Naive B cell (primary cell): Measurements from ENCODE around the gene HMOX1. TPM values are rescaled to one million over a fixed set of nuclear protein-coding genes. Genes with fewer than 3 reads are reported as not detected.

Experiments used
- ATAC-seq, 2 donors: fragments of 150-1000 bp; cut with Tn5 transposase; 2 replicates each; pipeline ENCODE4 v1.10.0; 2021; ENCODE audit warnings: low read depth in 2 of 2, mild to moderate bottlenecking in 2 of 2, moderate library complexity in 2 of 2
- DNase-seq: peaks from one replicate; pipeline ENCODE4 v3.0.0; 2022
- H3K27ac Mint-ChIP-seq, 6 donors: one replicate each; pipeline ENCODE4 v1.8.0; 2020 to 2022; ENCODE audit warnings: mild to moderate bottlenecking in 6 of 6, mixed read lengths in 6 of 6, moderate library complexity in 5 of 6, inconsistent platforms in 2 of 6
- H3K27me3 Mint-ChIP-seq, 3 donors: one replicate each; pipeline ENCODE4 v1.8.0; 2021 to 2022; ENCODE audit warnings: mixed read lengths in 3 of 3, mild to moderate bottlenecking in 1 of 3
- H3K36me3 Mint-ChIP-seq, 2 donors: one replicate each; pipeline ENCODE4 v1.8.0; 2020 to 2022; ENCODE audit warnings: mixed read lengths in 2 of 2, inconsistent platforms in 1 of 2, mild to moderate bottlenecking in 1 of 2
- H3K4me1 Mint-ChIP-seq, 3 donors: one replicate each; pipeline ENCODE4 v1.8.0; 2020 to 2022; ENCODE audit warnings: mixed read lengths in 3 of 3, inconsistent platforms in 1 of 3, mild to moderate bottlenecking in 1 of 3, moderate library complexity in 1 of 3
- H3K4me3 Mint-ChIP-seq, 8 donors: one replicate each; pipeline ENCODE4 v1.8.0; 2020 to 2022; ENCODE audit warnings: mild to moderate bottlenecking in 8 of 8, mixed read lengths in 8 of 8, moderate library complexity in 8 of 8, inconsistent platforms in 2 of 8
- H3K9me3 Mint-ChIP-seq, 7 donors: one replicate each; pipeline ENCODE4 v1.8.0; 2020 to 2022; ENCODE audit warnings: mixed read lengths in 7 of 7, mild to moderate bottlenecking in 5 of 7, inconsistent platforms in 2 of 7, moderate library complexity in 1 of 7
- polyA plus RNA-seq, 6 donors: library from polyadenylated mRNA; unstranded; fragments of 300-500 nt; fragmentation: Illumina TruSeq; gene quantifications; one replicate each; pipeline ENCODE4 v1.2.3, GENCODE V29; 2021; ENCODE audit warnings: low read depth in 6 of 6

Gene HMOX1
- polyA plus RNA-seq, 6 donors from 2014 or later: 1.2 to 6.3 (median 2.1) TPM

- H3K36me3 Mint-ChIP-seq: no peaks in the 10 kb centered on the region
- peak overlapping the region in 2 of 6 donors; percentile 11 to 86 for H3K27ac Mint-ChIP-seq
- DNase-seq: no peak
- no peak for ATAC-seq
- peak overlapping the region in 4 of 8 donors; percentile 42 to 68 (median 66) for H3K4me3 Mint-ChIP-seq
- H3K27me3 Mint-ChIP-seq: peaks cover 0 to 11% (median 0%) of the 10 kb centered on the region in 3 donors
- H3K9me3 Mint-ChIP-seq: no peaks in the 10 kb centered on the region
- peaks cover 27 to 55% (median 43%) of the 10 kb centered on the region in 3 donors for H3K4me1 Mint-ChIP-seq
Observed at GRCh38 chr22:35377735-35378134, 3.2 kb upstream of the HMOX1 start.

- H3K27ac Mint-ChIP-seq: no peak overlapping the region
- H3K4me3 Mint-ChIP-seq: peak overlapping the region in 2 of 8 donors; percentile 8 to 24
- H3K9me3 Mint-ChIP-seq: no peaks in the 10 kb centered on the region
Observed at GRCh38 chr22:35378621-35379020, 2.3 kb upstream of the HMOX1 start.

GRCh38 chr22:35379146-35379993 lies 1.5 kb upstream of the HMOX1 start:
- Mint-ChIP-seq H3K4me3 (peak overlapping the region in 5 of 8 donors; percentile 8 to 80 (median 49)), H3K9me3 (no peaks in the 10 kb centered on the region), H3K27ac (no peak overlapping the region), H3K27me3 (peaks cover 0 to 22% (median 0%) of the 10 kb centered on the region in 3 donors), H3K36me3 (no peaks in the 10 kb centered on the region), H3K4me1 (peaks cover 27 to 55% (median 39%) of the 10 kb centered on the region in 3 donors)
- ATAC-seq (no peak), DNase-seq (no peak)

More at GRCh38 chr22:35378621-35379020, 2.3 kb upstream of the HMOX1 start:
- Mint-ChIP-seq H3K27me3 (peaks cover 0 to 15% (median 0%) of the 10 kb centered on the region in 3 donors), H3K4me1 (peaks cover 27 to 55% (median 43%) of the 10 kb centered on the region in 3 donors), H3K36me3 (no peaks in the 10 kb centered on the region)
- DNase-seq: no peak
- no peak for ATAC-seq

GRCh38 chr22:35380013-35380412 lies 883 bp upstream of the HMOX1 start:
- no peak for DNase-seq

GRCh38 chr22:35381424-35382009 lies 621 bp downstream of the HMOX1 start:
- H3K4me3 Mint-ChIP-seq: peak overlapping the region; percentile 64 to 91 (median 74)
- no peaks in the 10 kb centered on the region for H3K36me3 Mint-ChIP-seq
- no peak for ATAC-seq
- H3K9me3 Mint-ChIP-seq: no peaks in the 10 kb centered on the region
- H3K27me3 Mint-ChIP-seq: peaks cover 0 to 31% (median 0%) of the 10 kb centered on the region in 3 donors
- DNase-seq: no peak
- peaks cover 27 to 43% (median 38%) of the 10 kb centered on the region in 3 donors for H3K4me1 Mint-ChIP-seq
- H3K27ac Mint-ChIP-seq: peak overlapping the region in 4 of 6 donors; percentile 44 to 67 (median 50)

More at GRCh38 chr22:35380013-35380412, 883 bp upstream of the HMOX1 start:
- H3K36me3 Mint-ChIP-seq: no peaks in the 10 kb centered on the region
- peaks cover 0 to 28% (median 0%) of the 10 kb centered on the region in 3 donors for H3K27me3 Mint-ChIP-seq
- peak overlapping the region; percentile 16 to 91 (median 68) for H3K4me3 Mint-ChIP-seq
- no peak for ATAC-seq
- peak overlapping the region in 3 of 6 donors; percentile 26 to 81 (median 28) for H3K27ac Mint-ChIP-seq
- peaks cover 27 to 55% (median 39%) of the 10 kb centered on the region in 3 donors for H3K4me1 Mint-ChIP-seq
- no peaks in the 10 kb centered on the region for H3K9me3 Mint-ChIP-seq

- Mint-ChIP-seq H3K4me3 (no peak overlapping the region), H3K36me3 (no peaks in the 10 kb centered on the region), H3K9me3 (no peaks in the 10 kb centered on the region), H3K27me3 (peaks cover 0 to 36% (median 0%) of the 10 kb centered on the region in 3 donors), H3K4me1 (peaks cover 12 to 25% (median 18%) of the 10 kb centered on the region in 3 donors), H3K27ac (no peak overlapping the region)
- no peak for ATAC-seq
- DNase-seq: no peak
Observed at GRCh38 chr22:35383679-35384071, 2.8 kb downstream of the HMOX1 start.

GRCh38 chr22:35384527-35384926 lies 3.6 kb downstream of the HMOX1 start:
- no peaks in the 10 kb centered on the region for H3K9me3 Mint-ChIP-seq

GRCh38 chr22:35384975-35385588 lies 4.2 kb downstream of the HMOX1 start:
- Mint-ChIP-seq H3K4me1 (peaks cover 11 to 28% (median 22%) of the 10 kb centered on the region in 3 donors), H3K36me3 (no peaks in the 10 kb centered on the region), H3K27me3 (peaks cover 0 to 36% (median 0%) of the 10 kb centered on the region in 3 donors), H3K9me3 (no peaks in the 10 kb centered on the region), H3K27ac (no peak overlapping the region), H3K4me3 (peak overlapping the region in 1 of 8 donors; percentile 47)
- no peak for DNase-seq
- ATAC-seq: no peak

More at GRCh38 chr22:35384527-35384926, 3.6 kb downstream of the HMOX1 start:
- Mint-ChIP-seq H3K36me3 (no peaks in the 10 kb centered on the region), H3K4me3 (peak overlapping the region in 1 of 8 donors; percentile 47), H3K27me3 (peaks cover 0 to 36% (median 0%) of the 10 kb centered on the region in 3 donors), H3K27ac (no peak overlapping the region), H3K4me1 (peaks cover 12 to 23% (median 23%) of the 10 kb centered on the region in 3 donors)
- DNase-seq: no peak
- no peak for ATAC-seq

GRCh38 chr22:35386670-35387288 lies 5.9 kb downstream of the HMOX1 start:
- Mint-ChIP-seq H3K36me3 (no peaks in the 10 kb centered on the region), H3K27ac (no peak overlapping the region), H3K27me3 (peaks cover 0 to 29% (median 0%) of the 10 kb centered on the region in 3 donors), H3K4me3 (no peak overlapping the region), H3K4me1 (peaks cover 0 to 15% (median 12%) of the 10 kb centered on the region in 3 donors), H3K9me3 (no peaks in the 10 kb centered on the region)
- no peak for DNase-seq
- no peak for ATAC-seq

GRCh38 chr22:35390933-35391332 lies 10.0 kb downstream of the HMOX1 start:
- no peaks in the 10 kb centered on the region for H3K9me3 Mint-ChIP-seq
- no peaks in the 10 kb centered on the region for H3K36me3 Mint-ChIP-seq
- H3K4me3 Mint-ChIP-seq: peak overlapping the region in 1 of 8 donors; percentile 29
- no peak overlapping the region for H3K27ac Mint-ChIP-seq
- ATAC-seq (no peak), DNase-seq (no peak)
- peaks cover 0 to 5% (median 0%) of the 10 kb centered on the region in 3 donors for H3K27me3 Mint-ChIP-seq
- H3K4me1 Mint-ChIP-seq: peaks cover 3 to 25% (median 20%) of the 10 kb centered on the region in 3 donors

- H3K27ac Mint-ChIP-seq: peak overlapping the region in 3 of 6 donors; percentile 26 to 57 (median 28)
- H3K4me1 Mint-ChIP-seq: peaks cover 7 to 37% (median 30%) of the 10 kb centered on the region in 3 donors
- no peaks in the 10 kb centered on the region for H3K36me3 Mint-ChIP-seq
- H3K9me3 Mint-ChIP-seq: no peaks in the 10 kb centered on the region
- no peaks in the 10 kb centered on the region for H3K27me3 Mint-ChIP-seq
- DNase-seq (no peak), ATAC-seq (peak; percentile 60 to 65)
- H3K4me3 Mint-ChIP-seq: no peak overlapping the region
Observed at GRCh38 chr22:35392357-35392756, 11.5 kb downstream of the HMOX1 start.

GRCh38 chr22:35393116-35394010 lies 12.5 kb downstream of the HMOX1 start:
- DNase-seq (no peak), ATAC-seq (no peak)
- peak overlapping the region in 2 of 6 donors; percentile 44 to 72 for H3K27ac Mint-ChIP-seq
- H3K4me3 Mint-ChIP-seq: peak overlapping the region in 1 of 8 donors; percentile 28
- H3K27me3 Mint-ChIP-seq: no peaks in the 10 kb centered on the region
- no peaks in the 10 kb centered on the region for H3K9me3 Mint-ChIP-seq
- H3K4me1 Mint-ChIP-seq: peaks cover 7 to 42% (median 31%) of the 10 kb centered on the region in 3 donors
- no peaks in the 10 kb centered on the region for H3K36me3 Mint-ChIP-seq
